ENCODE data around the gene EIF3L.

EIF3L gene

DNA sequence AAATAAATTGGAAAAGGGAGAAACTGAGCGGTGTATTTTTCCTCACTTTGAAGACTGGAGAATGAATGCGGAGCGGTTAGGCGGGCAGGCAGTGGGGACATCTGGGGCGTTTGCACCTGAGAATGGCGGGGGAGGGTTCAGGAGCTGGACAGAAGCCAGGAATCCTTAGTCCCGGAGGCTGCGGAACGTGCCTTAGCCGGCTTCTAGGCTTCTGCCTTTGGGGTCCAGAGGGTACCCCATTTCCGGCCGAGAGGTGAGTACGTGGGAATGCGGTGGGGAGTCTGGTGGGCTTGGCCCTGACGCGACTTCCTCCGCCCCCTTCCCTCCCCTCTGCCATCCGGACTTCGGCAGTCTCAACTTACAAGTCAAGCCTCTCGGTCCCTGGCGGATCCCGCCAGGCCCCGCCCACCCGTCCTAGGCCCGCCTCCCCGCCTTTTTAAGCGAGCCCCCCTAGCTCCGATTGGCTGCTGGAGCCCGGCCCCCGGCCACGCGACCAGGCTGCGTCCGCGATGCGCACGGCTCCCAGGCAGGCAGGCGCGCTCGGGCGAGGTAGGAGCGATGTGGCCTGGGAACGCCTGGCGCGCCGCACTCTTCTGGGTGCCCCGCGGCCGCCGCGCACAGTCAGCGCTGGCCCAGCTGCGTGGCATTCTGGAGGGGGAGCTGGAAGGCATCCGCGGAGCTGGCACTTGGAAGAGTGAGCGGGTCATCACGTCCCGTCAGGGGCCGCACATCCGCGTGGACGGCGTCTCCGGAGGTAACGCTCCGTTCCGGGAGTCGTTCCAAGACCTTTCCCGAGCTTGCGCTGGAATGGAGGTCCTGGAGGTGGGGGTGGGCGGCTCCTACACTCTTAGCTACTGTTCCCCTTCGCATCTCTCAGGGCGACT, 41.6 kb upstream of the EIF3L start, which contains the start of gene GCAT:
Gene GCAT, plus strand, starts transcription at position 525 of the 884 bp plus-strand sequence. Its CDS starts 34 bp downstream, at position 559.
- TF ChIP-seq, protein P1, sequence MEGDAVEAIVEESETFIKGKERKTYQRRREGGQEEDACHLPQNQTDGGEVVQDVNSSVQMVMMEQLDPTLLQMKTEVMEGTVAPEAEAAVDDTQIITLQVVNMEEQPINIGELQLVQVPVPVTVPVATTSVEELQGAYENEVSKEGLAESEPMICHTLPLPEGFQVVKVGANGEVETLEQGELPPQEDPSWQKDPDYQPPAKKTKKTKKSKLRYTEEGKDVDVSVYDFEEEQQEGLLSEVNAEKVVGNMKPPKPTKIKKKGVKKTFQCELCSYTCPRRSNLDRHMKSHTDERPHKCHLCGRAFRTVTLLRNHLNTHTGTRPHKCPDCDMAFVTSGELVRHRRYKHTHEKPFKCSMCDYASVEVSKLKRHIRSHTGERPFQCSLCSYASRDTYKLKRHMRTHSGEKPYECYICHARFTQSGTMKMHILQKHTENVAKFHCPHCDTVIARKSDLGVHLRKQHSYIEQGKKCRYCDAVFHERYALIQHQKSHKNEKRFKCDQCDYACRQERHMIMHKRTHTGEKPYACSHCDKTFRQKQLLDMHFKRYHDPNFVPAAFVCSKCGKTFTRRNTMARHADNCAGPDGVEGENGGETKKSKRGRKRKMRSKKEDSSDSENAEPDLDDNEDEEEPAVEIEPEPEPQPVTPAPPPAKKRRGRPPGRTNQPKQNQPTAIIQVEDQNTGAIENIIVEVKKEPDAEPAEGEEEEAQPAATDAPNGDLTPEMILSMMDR (IDR thresholded peaks at IDR 0.05; ENCODE audit: insufficient read depth, low read length, poor library complexity, severe bottlenecking), result no peak
- Histone ChIP-seq H3K4me3 (replicated peaks; ENCODE audit: low read depth, low read length) (peak within 1 kb of the TSS; percentile 76), H3K27me3 (replicated peaks; ENCODE audit: control insufficient read depth, insufficient read depth, low read length) (peaks cover 10% of the 10 kb centered on the region; the same call in 1 of the 2 replicates), H3K36me3 (ENCODE audit: control insufficient read depth, insufficient read depth, low read length) (no peaks in the 10 kb centered on the region)
- DNase-seq (ENCODE audit: extremely low read depth, insufficient read length), result peak; percentile 98

GRCh38 chr22:37808294-37808657, 40.9 kb upstream of the EIF3L start:
- Histone ChIP-seq H3K27me3 (replicated peaks; ENCODE audit: control insufficient read depth, insufficient read depth, low read length) (peaks cover 8% of the 10 kb centered on the region; the same call in 1 of the 2 replicates), H3K4me3 (replicated peaks; ENCODE audit: low read depth, low read length) (peak overlapping the region; percentile 76), H3K36me3 (ENCODE audit: control insufficient read depth, insufficient read depth, low read length) (no peaks in the 10 kb centered on the region; the same call in 1 of the 2 replicates)
- TF ChIP-seq, protein P1 (IDR thresholded peaks at IDR 0.05; ENCODE audit: insufficient read depth, low read length, poor library complexity, severe bottlenecking), result no peak
- no peak for DNase-seq (ENCODE audit: extremely low read depth, insufficient read length)

DNA sequence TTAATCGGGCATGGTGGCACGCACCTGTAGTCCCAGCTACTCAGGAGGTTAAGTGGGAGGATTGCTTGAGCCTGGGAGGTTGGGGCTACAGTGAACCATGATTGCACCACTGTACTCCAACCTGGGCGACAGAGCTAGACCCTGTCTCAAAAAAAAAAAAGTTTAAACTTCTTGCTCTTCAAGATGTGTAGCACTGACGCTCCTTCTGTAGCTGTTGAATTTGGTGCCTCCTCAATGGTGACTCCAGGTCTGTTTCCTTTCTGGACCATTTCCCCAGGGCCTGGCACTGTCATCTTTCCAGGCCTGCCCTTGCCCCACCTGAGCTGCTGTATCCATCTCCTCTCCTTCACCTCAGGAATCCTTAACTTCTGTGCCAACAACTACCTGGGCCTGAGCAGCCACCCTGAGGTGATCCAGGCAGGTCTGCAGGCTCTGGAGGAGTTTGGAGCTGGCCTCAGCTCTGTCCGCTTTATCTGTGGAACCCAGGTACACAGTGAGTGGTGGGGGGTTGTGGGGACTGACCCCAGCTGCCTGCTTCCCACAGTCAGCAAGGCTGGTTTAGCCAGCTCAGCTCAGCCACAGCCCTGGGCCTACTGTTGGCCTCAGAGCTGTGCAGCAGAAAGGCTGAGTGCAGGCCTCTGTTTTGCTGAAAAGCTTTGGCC, 39.4 kb upstream of the EIF3L start:
- TF ChIP-seq, protein P1 (IDR thresholded peaks at IDR 0.05; ENCODE audit: insufficient read depth, low read length, poor library complexity, severe bottlenecking), result no peak
- Histone ChIP-seq H3K27me3 (replicated peaks; ENCODE audit: control insufficient read depth, insufficient read depth, low read length) (peaks cover 8% of the 10 kb centered on the region; the same call in 1 of the 2 replicates), H3K36me3 (ENCODE audit: control insufficient read depth, insufficient read depth, low read length) (peaks cover 2% of the 10 kb centered on the region; the same call in 1 of the 2 replicates), H3K4me3 (replicated peaks; ENCODE audit: low read depth, low read length) (no peak overlapping the region)
- no peak for DNase-seq (ENCODE audit: extremely low read depth, insufficient read length)

DNA sequence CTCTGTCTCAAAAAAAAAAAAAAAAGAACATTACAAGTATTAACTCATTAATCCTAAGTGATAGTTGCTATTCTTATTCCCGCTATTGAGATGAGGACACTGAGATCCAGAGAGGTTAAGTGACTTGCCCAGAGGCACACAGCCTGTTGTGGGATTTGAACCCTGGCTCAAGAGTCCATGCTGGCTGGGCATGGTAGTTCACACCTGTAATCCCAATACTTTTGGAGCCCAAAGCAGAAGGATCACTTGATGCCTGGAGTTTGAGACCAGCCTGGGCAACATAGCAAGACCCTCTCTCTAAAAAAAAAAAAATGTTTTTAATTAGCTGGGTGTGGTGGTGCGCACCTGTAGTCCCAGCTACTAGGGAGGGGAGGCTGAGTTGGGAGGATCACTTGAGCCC, 37.4 kb upstream of the EIF3L start:
- TF ChIP-seq, protein P1 (IDR thresholded peaks at IDR 0.05; ENCODE audit: insufficient read depth, low read length, poor library complexity, severe bottlenecking), result no peak
- peaks cover 4% of the 10 kb centered on the region for H3K36me3 ChIP-seq (ENCODE audit: control insufficient read depth, insufficient read depth, low read length)
- H3K27me3 ChIP-seq (replicated peaks; ENCODE audit: control insufficient read depth, insufficient read depth, low read length), result no peaks in the 10 kb centered on the region
- H3K4me3 ChIP-seq (replicated peaks; ENCODE audit: low read depth, low read length), result no peak overlapping the region
- no peak for DNase-seq (ENCODE audit: extremely low read depth, insufficient read length)

DNA sequence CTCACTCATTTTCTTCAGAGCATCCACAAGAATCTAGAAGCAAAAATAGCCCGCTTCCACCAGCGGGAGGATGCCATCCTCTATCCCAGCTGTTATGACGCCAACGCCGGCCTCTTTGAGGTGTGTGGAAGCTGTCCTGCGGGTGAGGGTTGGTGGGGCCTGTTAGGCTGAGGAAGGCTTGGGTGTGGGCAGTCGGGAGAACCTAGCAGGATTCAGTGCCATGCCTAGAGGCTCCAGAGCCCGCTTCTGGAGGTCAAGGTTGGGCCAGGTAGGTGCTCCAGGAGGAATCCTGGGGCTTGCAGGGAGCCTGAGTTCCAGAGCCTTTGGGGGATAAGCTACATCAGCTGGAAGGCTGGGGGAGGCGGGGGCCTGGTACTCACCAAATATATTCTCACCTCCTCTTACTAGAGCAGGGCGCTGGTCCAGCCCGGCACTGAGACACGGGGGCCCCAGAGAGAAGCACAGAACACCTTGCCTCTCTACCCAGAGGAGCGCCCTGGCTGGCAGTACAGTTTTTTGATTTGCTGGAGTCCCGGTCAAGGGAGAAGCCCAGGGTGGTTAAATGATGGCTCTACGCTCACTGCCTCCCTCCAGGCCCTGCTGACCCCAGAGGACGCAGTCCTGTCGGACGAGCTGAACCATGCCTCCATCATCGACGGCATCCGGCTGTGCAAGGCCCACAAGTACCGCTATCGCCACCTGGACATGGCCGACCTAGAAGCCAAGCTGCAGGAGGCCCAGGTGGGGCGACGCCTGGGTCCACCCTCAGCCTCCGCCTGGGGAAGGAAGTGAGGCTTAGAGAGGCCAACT, 36.1 kb upstream of the EIF3L start:
- TF ChIP-seq, protein P1 (IDR thresholded peaks at IDR 0.05; ENCODE audit: insufficient read depth, low read length, poor library complexity, severe bottlenecking), result no peak

More for the DNA sequence above, 36.1 kb upstream of the EIF3L start:
- H3K36me3 ChIP-seq (ENCODE audit: control insufficient read depth, insufficient read depth, low read length), result peaks cover 4% of the 10 kb centered on the region
- no peak for DNase-seq (ENCODE audit: extremely low read depth, insufficient read length)
- H3K27me3 ChIP-seq (replicated peaks; ENCODE audit: control insufficient read depth, insufficient read depth, low read length), result no peaks in the 10 kb centered on the region
- H3K4me3 ChIP-seq (replicated peaks; ENCODE audit: low read depth, low read length), result no peak overlapping the region

All from GM06990 (cell line).